ENCODE results near the gene PRR32.

The PRR32 gene

DNA sequence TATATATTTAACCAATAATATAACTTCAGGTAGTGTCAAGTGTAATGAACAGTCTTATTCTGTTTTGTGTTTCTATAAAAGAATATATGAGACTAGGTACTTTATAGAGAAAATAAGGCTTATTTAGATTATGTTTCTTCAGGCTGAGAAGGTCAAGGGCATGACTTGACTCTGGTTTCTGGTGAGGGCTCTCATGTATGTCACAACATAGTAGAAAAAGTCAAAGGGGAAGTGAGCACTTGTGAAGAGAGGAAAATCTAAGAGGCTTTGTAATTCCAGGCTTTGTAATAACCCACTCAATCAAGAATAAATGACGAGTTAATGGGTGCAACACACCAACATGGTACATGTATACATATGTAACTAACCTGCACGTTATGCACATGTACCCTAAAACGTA lies 27.6 kb downstream of the PRR32 start:
- no peak for TF ChIP-seq POLR2AphosphoS5 (IDR thresholded peaks at IDR 0.05; ENCODE audit: low read depth, low read length)
- TF ChIP-seq TAF1 (IDR thresholded peaks at IDR 0.05; ENCODE audit: borderline replicate concordance, insufficient read depth, low read length), result no peak
- TF ChIP-seq FOXP2 (optimal IDR thresholded peaks at IDR 0.05; ENCODE audit: borderline replicate concordance, extremely low read depth, extremely low read length, insufficient read depth), result no peak
- no peak for TF ChIP-seq SIN3A (IDR thresholded peaks at IDR 0.05; ENCODE audit: borderline replicate concordance, insufficient read depth, low read length)
- TF ChIP-seq, protein P1, sequence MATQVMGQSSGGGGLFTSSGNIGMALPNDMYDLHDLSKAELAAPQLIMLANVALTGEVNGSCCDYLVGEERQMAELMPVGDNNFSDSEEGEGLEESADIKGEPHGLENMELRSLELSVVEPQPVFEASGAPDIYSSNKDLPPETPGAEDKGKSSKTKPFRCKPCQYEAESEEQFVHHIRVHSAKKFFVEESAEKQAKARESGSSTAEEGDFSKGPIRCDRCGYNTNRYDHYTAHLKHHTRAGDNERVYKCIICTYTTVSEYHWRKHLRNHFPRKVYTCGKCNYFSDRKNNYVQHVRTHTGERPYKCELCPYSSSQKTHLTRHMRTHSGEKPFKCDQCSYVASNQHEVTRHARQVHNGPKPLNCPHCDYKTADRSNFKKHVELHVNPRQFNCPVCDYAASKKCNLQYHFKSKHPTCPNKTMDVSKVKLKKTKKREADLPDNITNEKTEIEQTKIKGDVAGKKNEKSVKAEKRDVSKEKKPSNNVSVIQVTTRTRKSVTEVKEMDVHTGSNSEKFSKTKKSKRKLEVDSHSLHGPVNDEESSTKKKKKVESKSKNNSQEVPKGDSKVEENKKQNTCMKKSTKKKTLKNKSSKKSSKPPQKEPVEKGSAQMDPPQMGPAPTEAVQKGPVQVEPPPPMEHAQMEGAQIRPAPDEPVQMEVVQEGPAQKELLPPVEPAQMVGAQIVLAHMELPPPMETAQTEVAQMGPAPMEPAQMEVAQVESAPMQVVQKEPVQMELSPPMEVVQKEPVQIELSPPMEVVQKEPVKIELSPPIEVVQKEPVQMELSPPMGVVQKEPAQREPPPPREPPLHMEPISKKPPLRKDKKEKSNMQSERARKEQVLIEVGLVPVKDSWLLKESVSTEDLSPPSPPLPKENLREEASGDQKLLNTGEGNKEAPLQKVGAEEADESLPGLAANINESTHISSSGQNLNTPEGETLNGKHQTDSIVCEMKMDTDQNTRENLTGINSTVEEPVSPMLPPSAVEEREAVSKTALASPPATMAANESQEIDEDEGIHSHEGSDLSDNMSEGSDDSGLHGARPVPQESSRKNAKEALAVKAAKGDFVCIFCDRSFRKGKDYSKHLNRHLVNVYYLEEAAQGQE (IDR thresholded peaks at IDR 0.05; ENCODE audit: insufficient read depth in 1 of 2, low read depth in 2 of 2, low read length in 2 of 2), result no peak

DNA sequence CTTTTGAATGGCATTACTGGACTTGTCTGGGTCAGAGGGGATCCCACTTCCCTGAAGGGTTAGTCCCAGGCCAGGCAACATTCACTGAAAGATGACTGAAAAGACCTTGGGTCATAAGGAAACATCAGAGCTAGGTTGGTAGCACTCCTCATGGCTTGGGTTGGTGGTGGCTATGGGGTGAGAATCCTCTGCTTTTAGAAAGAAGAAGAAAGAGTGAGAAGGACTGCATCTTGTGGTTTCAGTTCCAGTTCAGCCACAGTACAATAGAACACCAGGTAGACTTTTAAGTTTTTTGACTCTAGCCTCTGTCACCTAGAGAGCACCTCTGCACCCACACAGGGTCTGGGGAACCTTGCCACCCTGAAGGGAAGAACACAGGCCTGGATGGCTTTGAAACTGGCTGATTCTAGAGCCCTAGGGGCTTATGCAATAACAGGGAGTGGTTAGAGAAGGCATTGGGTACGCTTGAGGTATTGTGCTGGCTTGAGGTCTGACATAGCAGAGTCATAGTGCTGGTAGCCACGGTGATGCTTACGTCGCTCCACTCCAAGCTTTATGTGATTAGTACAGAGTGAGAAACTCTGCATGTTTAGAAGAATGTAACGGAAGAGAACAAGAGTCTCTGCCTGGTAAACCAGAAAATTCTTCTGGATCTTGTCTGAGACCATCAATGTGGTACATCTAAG lies 36.5 kb downstream of the PRR32 start:
- TF ChIP-seq, protein P1 (IDR thresholded peaks at IDR 0.05; ENCODE audit: insufficient read depth in 1 of 2, low read depth in 2 of 2, low read length in 2 of 2), result no peak
- TF ChIP-seq FOXP2 (optimal IDR thresholded peaks at IDR 0.05; ENCODE audit: borderline replicate concordance, extremely low read depth, extremely low read length, insufficient read depth), result no peak
- TF ChIP-seq TAF1 (IDR thresholded peaks at IDR 0.05; ENCODE audit: borderline replicate concordance, insufficient read depth, low read length), result no peak

Measured in PFSK-1 (cell line).